Thymus (tissue), 11 donors: ENCODE measurements around the gene PDLIM1. TPM values are rescaled to one million over a fixed set of nuclear protein-coding genes. Genes with fewer than 3 reads are reported as not detected.

Experiments used
- DNase-seq, 9 donors: peaks; one replicate each; pipeline ENCODE4 v3.0.0-alpha.2; 2013; ENCODE audit warnings: low spot score in 9 of 9, low read depth in 6 of 9, missing footprints in 1 of 9
- H3K27ac ChIP-seq, 2 donors: one replicate each; pipeline ENCODE4 v1.5.1; 2013; ENCODE audit warnings: control low read depth in 1 of 2, low read depth in 1 of 2, low read length in 1 of 2, mild to moderate bottlenecking in 1 of 2, moderate library complexity in 1 of 2
- H3K27me3 ChIP-seq, 2 donors: one replicate each; pipeline ENCODE4 v1.5.1; 2013; ENCODE audit warnings: low read length in 1 of 2; ENCODE audit not compliant: control insufficient read depth in 2 of 2, insufficient read depth in 1 of 2
- H3K36me3 ChIP-seq, 2 donors: one replicate each; pipeline ENCODE4 v1.5.1; 2013; ENCODE audit warnings: low read length in 1 of 2, mild to moderate bottlenecking in 1 of 2, moderate library complexity in 1 of 2; ENCODE audit not compliant: control insufficient read depth in 2 of 2, insufficient read depth in 2 of 2
- H3K4me1 ChIP-seq, 2 donors: one replicate each; pipeline ENCODE4 v1.5.1; 2013; ENCODE audit warnings: low read length in 2 of 2; ENCODE audit not compliant: control insufficient read depth in 2 of 2, insufficient read depth in 2 of 2
- H3K4me3 ChIP-seq, 2 donors: one replicate each; pipeline ENCODE4 v1.5.1; 2013; ENCODE audit warnings: low read length in 2 of 2, control low read depth in 1 of 2, mild to moderate bottlenecking in 1 of 2
- H3K9me3 ChIP-seq, 2 donors: one replicate each; pipeline ENCODE4 v1.5.1; 2013; ENCODE audit warnings: low read length in 1 of 2, mild to moderate bottlenecking in 1 of 2; ENCODE audit not compliant: control insufficient read depth in 2 of 2, insufficient read depth in 1 of 2
- WGBS: extraction: QIAGEN DNeasy Blood & Tissue Kit; methylation state at CpG from one replicate; pipeline ENCODE4 v1.1.7; 2013; 5-methylcytosine and 5-hydroxymethylcytosine counted together
- polyA plus RNA-seq: library from polyadenylated mRNA; stranded (reverse); fragments of 200-250 nt; gene quantifications from one replicate; pipeline ENCODE4 v1.2.3, GENCODE V29; 2013
- total RNA-seq: library from RNA; stranded (reverse); fragments of 120-200 nt; gene quantifications from one replicate; pipeline ENCODE4 v1.2.4, GENCODE V29; 2013
- donor health status: healthy.

The PDLIM1 gene
- total and polyA plus RNA-seq, 2 donors, result 18.2 to 316 TPM

- Histone ChIP-seq H3K4me1 (no peaks in the 10 kb centered on the region), H3K4me3 (no peak overlapping the region), H3K9me3 (no peaks in the 10 kb centered on the region), H3K36me3 (no peaks in the 10 kb centered on the region), H3K27ac (no peak overlapping the region), H3K27me3 (no peaks in the 10 kb centered on the region)
- 94% methylated on average over 10 of the region's 10 CpGs for WGBS
- no peak for DNase-seq
Measured at GRCh38 chr10:95321554-95322301, 30.9 kb upstream of the PDLIM1 start.

GRCh38 chr10:95319239-95319638 lies 28.4 kb upstream of the PDLIM1 start:
- H3K27ac ChIP-seq, result no peak overlapping the region
- H3K4me1 ChIP-seq, result no peaks in the 10 kb centered on the region
- H3K27me3 ChIP-seq, result no peaks in the 10 kb centered on the region
- DNase-seq, result no peak
- no peaks in the 10 kb centered on the region for H3K36me3 ChIP-seq
- H3K9me3 ChIP-seq, result no peaks in the 10 kb centered on the region
- H3K4me3 ChIP-seq, result no peak overlapping the region

- H3K27ac ChIP-seq, result no peak overlapping the region
Measured at GRCh38 chr10:95315509-95315908, 24.7 kb upstream of the PDLIM1 start.

GRCh38 chr10:95314192-95314918 lies 23.6 kb upstream of the PDLIM1 start:
- H3K27me3 ChIP-seq, result no peaks in the 10 kb centered on the region
- H3K27ac ChIP-seq, result no peak overlapping the region
- WGBS, result 85% methylated on average over 4 of the region's 4 CpGs
- H3K4me1 ChIP-seq, result no peaks in the 10 kb centered on the region
- H3K9me3 ChIP-seq, result no peaks in the 10 kb centered on the region
- no peak overlapping the region for H3K4me3 ChIP-seq
- no peak for DNase-seq
- H3K36me3 ChIP-seq, result no peaks in the 10 kb centered on the region

More at GRCh38 chr10:95315509-95315908, 24.7 kb upstream of the PDLIM1 start:
- H3K4me1 ChIP-seq, result no peaks in the 10 kb centered on the region
- DNase-seq, result no peak
- WGBS, result 98% methylated on average over 2 of the region's 2 CpGs
- H3K4me3 ChIP-seq, result no peak overlapping the region
- H3K36me3 ChIP-seq, result no peaks in the 10 kb centered on the region
- H3K27me3 ChIP-seq, result no peaks in the 10 kb centered on the region
- no peaks in the 10 kb centered on the region for H3K9me3 ChIP-seq

- DNase-seq, result no peak
- WGBS, result 100% methylated on average over 1 of the region's 1 CpG
- H3K9me3 ChIP-seq, result no peaks in the 10 kb centered on the region
- no peaks in the 10 kb centered on the region for H3K27me3 ChIP-seq
- no peak overlapping the region for H3K4me3 ChIP-seq
- H3K27ac ChIP-seq, result no peak overlapping the region
- H3K4me1 ChIP-seq, result no peaks in the 10 kb centered on the region
- no peaks in the 10 kb centered on the region for H3K36me3 ChIP-seq
Measured at GRCh38 chr10:95312986-95313495, 22.2 kb upstream of the PDLIM1 start.

- DNase-seq, result no peak
- H3K4me3 ChIP-seq, result no peak overlapping the region
- no peak overlapping the region for H3K27ac ChIP-seq
- no peaks in the 10 kb centered on the region for H3K27me3 ChIP-seq
- no peaks in the 10 kb centered on the region for H3K36me3 ChIP-seq
- WGBS, result 87% methylated on average over 6 of the region's 6 CpGs
- H3K4me1 ChIP-seq, result no peaks in the 10 kb centered on the region
- H3K9me3 ChIP-seq, result no peaks in the 10 kb centered on the region
Measured at GRCh38 chr10:95312257-95312656, 21.5 kb upstream of the PDLIM1 start.

- DNase-seq, result no peak
- WGBS, result 42% methylated on average over 1 of the region's 1 CpG
- Histone ChIP-seq H3K4me1 (no peaks in the 10 kb centered on the region), H3K9me3 (no peaks in the 10 kb centered on the region), H3K27me3 (no peaks in the 10 kb centered on the region), H3K27ac (no peak overlapping the region), H3K4me3 (no peak overlapping the region), H3K36me3 (no peaks in the 10 kb centered on the region)
Measured at GRCh38 chr10:95309958-95310357, 19.2 kb upstream of the PDLIM1 start.

GRCh38 chr10:95308389-95309302 lies 17.8 kb upstream of the PDLIM1 start:
- no peaks in the 10 kb centered on the region for H3K9me3 ChIP-seq
- H3K27me3 ChIP-seq, result no peaks in the 10 kb centered on the region
- no peaks in the 10 kb centered on the region for H3K36me3 ChIP-seq
- WGBS, result 86% methylated on average over 8 of the region's 8 CpGs
- H3K4me3 ChIP-seq, result no peak overlapping the region
- H3K27ac ChIP-seq, result no peak overlapping the region
- no peaks in the 10 kb centered on the region for H3K4me1 ChIP-seq
- DNase-seq, result no peak
